Stimulated activated naive CD8-positive, alpha-beta T cell treated with anti-CD3 and anti-CD28 coated beads, Interleukin-15, Interleukin-2, amounts not matched to agents 100 ng/mL and 50 ng/mL, for 24 hours (primary cell): ENCODE data around the gene ENOX1.

Source experiments
- H3K27ac Mint-ChIP-seq: one replicate; pipeline ENCODE4 v1.8.0; 2021; ENCODE audit warnings: mild to moderate bottlenecking, mixed read lengths
- H3K27me3 Mint-ChIP-seq: one replicate; pipeline ENCODE4 v1.8.0; 2021; ENCODE audit warnings: mixed read lengths
- H3K36me3 Mint-ChIP-seq: one replicate; pipeline ENCODE4 v1.8.0; 2021; ENCODE audit warnings: low read depth, mixed read lengths
- H3K4me1 Mint-ChIP-seq: one replicate; pipeline ENCODE4 v1.8.0; 2021; ENCODE audit warnings: low read depth, mixed read lengths
- H3K4me3 Mint-ChIP-seq: one replicate; pipeline ENCODE4 v1.8.0; 2021; ENCODE audit warnings: mild to moderate bottlenecking, mixed read lengths
- H3K9me3 Mint-ChIP-seq: one replicate; pipeline ENCODE4 v1.8.0; 2021; ENCODE audit warnings: mixed read lengths

The ENOX1 gene

GRCh38 chr13:43269037-43269481 lies 517.7 kb downstream of the ENOX1 start:
- Mint-ChIP-seq H3K27me3 (peaks cover 11% of the 10 kb centered on the region), H3K4me1 (no peaks in the 10 kb centered on the region), H3K4me3 (no peak overlapping the region), H3K36me3 (no peaks in the 10 kb centered on the region), H3K9me3 (no peaks in the 10 kb centered on the region), H3K27ac (no peak overlapping the region)

GRCh38 chr13:43268632-43269031 lies 518.1 kb downstream of the ENOX1 start:
- Mint-ChIP-seq H3K4me3 (no peak overlapping the region), H3K4me1 (no peaks in the 10 kb centered on the region), H3K9me3 (no peaks in the 10 kb centered on the region), H3K27me3 (peaks cover 11% of the 10 kb centered on the region), H3K27ac (no peak overlapping the region), H3K36me3 (no peaks in the 10 kb centered on the region)

- Mint-ChIP-seq H3K27me3 (peaks cover 5% of the 10 kb centered on the region), H3K4me3 (no peak overlapping the region), H3K27ac (no peak overlapping the region)
Observed at GRCh38 chr13:43267916-43268315, 518.9 kb downstream of the ENOX1 start.

GRCh38 chr13:43266936-43267615 lies 519.7 kb downstream of the ENOX1 start:
- H3K27ac Mint-ChIP-seq = no peak overlapping the region
- H3K4me3 Mint-ChIP-seq = no peak overlapping the region
- no peaks in the 10 kb centered on the region for H3K36me3 Mint-ChIP-seq
- H3K27me3 Mint-ChIP-seq = peaks cover 3% of the 10 kb centered on the region
- no peaks in the 10 kb centered on the region for H3K4me1 Mint-ChIP-seq
- no peaks in the 10 kb centered on the region for H3K9me3 Mint-ChIP-seq

More at GRCh38 chr13:43267916-43268315, 518.9 kb downstream of the ENOX1 start:
- no peaks in the 10 kb centered on the region for H3K4me1 Mint-ChIP-seq
- no peaks in the 10 kb centered on the region for H3K36me3 Mint-ChIP-seq
- no peaks in the 10 kb centered on the region for H3K9me3 Mint-ChIP-seq

- no peaks in the 10 kb centered on the region for H3K36me3 Mint-ChIP-seq
- H3K27me3 Mint-ChIP-seq = no peaks in the 10 kb centered on the region
- no peak overlapping the region for H3K27ac Mint-ChIP-seq
- no peak overlapping the region for H3K4me3 Mint-ChIP-seq
- no peaks in the 10 kb centered on the region for H3K9me3 Mint-ChIP-seq
- H3K4me1 Mint-ChIP-seq = no peaks in the 10 kb centered on the region
Observed at GRCh38 chr13:43265028-43265427, 521.7 kb downstream of the ENOX1 start.

GRCh38 chr13:43264458-43264857 lies 522.3 kb downstream of the ENOX1 start:
- Mint-ChIP-seq H3K27me3 (no peaks in the 10 kb centered on the region), H3K4me3 (no peak overlapping the region), H3K9me3 (no peaks in the 10 kb centered on the region), H3K4me1 (no peaks in the 10 kb centered on the region), H3K36me3 (no peaks in the 10 kb centered on the region), H3K27ac (no peak overlapping the region)

GRCh38 chr13:43263047-43263446 lies 523.7 kb downstream of the ENOX1 start:
- H3K4me3 Mint-ChIP-seq = no peak overlapping the region
- H3K36me3 Mint-ChIP-seq = no peaks in the 10 kb centered on the region
- no peaks in the 10 kb centered on the region for H3K4me1 Mint-ChIP-seq
- no peaks in the 10 kb centered on the region for H3K9me3 Mint-ChIP-seq
- H3K27me3 Mint-ChIP-seq = no peaks in the 10 kb centered on the region
- no peak overlapping the region for H3K27ac Mint-ChIP-seq

- Mint-ChIP-seq H3K27me3 (no peaks in the 10 kb centered on the region), H3K9me3 (no peaks in the 10 kb centered on the region), H3K4me3 (no peak overlapping the region), H3K27ac (no peak overlapping the region), H3K4me1 (no peaks in the 10 kb centered on the region), H3K36me3 (no peaks in the 10 kb centered on the region)
Observed at GRCh38 chr13:43260999-43261398, 525.8 kb downstream of the ENOX1 start.

- Mint-ChIP-seq H3K9me3 (no peaks in the 10 kb centered on the region), H3K27me3 (peaks cover 10% of the 10 kb centered on the region), H3K4me3 (no peak overlapping the region), H3K36me3 (no peaks in the 10 kb centered on the region), H3K27ac (no peak overlapping the region), H3K4me1 (no peaks in the 10 kb centered on the region)
Observed at GRCh38 chr13:43258771-43259170, 528.0 kb downstream of the ENOX1 start.

- no peaks in the 10 kb centered on the region for H3K4me1 Mint-ChIP-seq
- no peaks in the 10 kb centered on the region for H3K9me3 Mint-ChIP-seq
- no peaks in the 10 kb centered on the region for H3K36me3 Mint-ChIP-seq
- no peak overlapping the region for H3K4me3 Mint-ChIP-seq
- H3K27ac Mint-ChIP-seq = no peak overlapping the region
- peaks cover 14% of the 10 kb centered on the region for H3K27me3 Mint-ChIP-seq
Observed at GRCh38 chr13:43257765-43258164, 529.0 kb downstream of the ENOX1 start.

GRCh38 chr13:43251961-43252360 lies 534.8 kb downstream of the ENOX1 start:
- Mint-ChIP-seq H3K27me3 (peaks cover 14% of the 10 kb centered on the region), H3K4me1 (no peaks in the 10 kb centered on the region), H3K36me3 (no peaks in the 10 kb centered on the region), H3K9me3 (no peaks in the 10 kb centered on the region), H3K27ac (no peak overlapping the region), H3K4me3 (no peak overlapping the region)

GRCh38 chr13:43246382-43246781 lies 540.4 kb downstream of the ENOX1 start:
- Mint-ChIP-seq H3K9me3 (no peaks in the 10 kb centered on the region), H3K36me3 (no peaks in the 10 kb centered on the region), H3K4me1 (no peaks in the 10 kb centered on the region), H3K27me3 (peaks cover 15% of the 10 kb centered on the region), H3K4me3 (no peak overlapping the region), H3K27ac (no peak overlapping the region)

GRCh38 chr13:43245374-43245964 lies 541.3 kb downstream of the ENOX1 start:
- Mint-ChIP-seq H3K4me3 (no peak overlapping the region), H3K27ac (no peak overlapping the region), H3K36me3 (no peaks in the 10 kb centered on the region), H3K4me1 (no peaks in the 10 kb centered on the region), H3K9me3 (no peaks in the 10 kb centered on the region), H3K27me3 (peaks cover 16% of the 10 kb centered on the region)

GRCh38 chr13:43244481-43244880 lies 542.3 kb downstream of the ENOX1 start:
- H3K4me3 Mint-ChIP-seq = no peak overlapping the region
- no peaks in the 10 kb centered on the region for H3K9me3 Mint-ChIP-seq
- no peaks in the 10 kb centered on the region for H3K36me3 Mint-ChIP-seq
- H3K4me1 Mint-ChIP-seq = no peaks in the 10 kb centered on the region
- peaks cover 17% of the 10 kb centered on the region for H3K27me3 Mint-ChIP-seq
- H3K27ac Mint-ChIP-seq = no peak overlapping the region

- no peaks in the 10 kb centered on the region for H3K36me3 Mint-ChIP-seq
- H3K4me3 Mint-ChIP-seq = no peak overlapping the region
- H3K27me3 Mint-ChIP-seq = peaks cover 17% of the 10 kb centered on the region
- H3K27ac Mint-ChIP-seq = no peak overlapping the region
- no peaks in the 10 kb centered on the region for H3K9me3 Mint-ChIP-seq
- no peaks in the 10 kb centered on the region for H3K4me1 Mint-ChIP-seq
Observed at GRCh38 chr13:43243711-43244110, 543.1 kb downstream of the ENOX1 start.

- Mint-ChIP-seq H3K27ac (no peak overlapping the region), H3K36me3 (no peaks in the 10 kb centered on the region), H3K9me3 (no peaks in the 10 kb centered on the region)
Observed at GRCh38 chr13:43242040-43242439, 544.7 kb downstream of the ENOX1 start.

More at GRCh38 chr13:43242040-43242439, 544.7 kb downstream of the ENOX1 start:
- Mint-ChIP-seq H3K4me1 (no peaks in the 10 kb centered on the region), H3K4me3 (no peak overlapping the region), H3K27me3 (peaks cover 17% of the 10 kb centered on the region)
